ENCODE data around the gene PI4K2A.

GRCh38 chr10:97705006-97705670 lies 64.7 kb downstream of the PI4K2A start:
- no peak for TF ChIP-seq POLR2A (IDR thresholded peaks at IDR 0.05; ENCODE audit: low read depth, low read length)
- TF ChIP-seq POLR2AphosphoS5 (IDR thresholded peaks at IDR 0.05; ENCODE audit: insufficient read depth, low read depth, low read length): no peak
- TF ChIP-seq CTCF (IDR thresholded peaks at IDR 0.05; ENCODE audit: extremely low read depth in 1 of 2, insufficient read depth in 1 of 2, low read depth in 1 of 2, low read length in 2 of 2): no peak
- no peak for TF ChIP-seq EZH2 (IDR thresholded peaks at IDR 0.05; ENCODE audit: borderline replicate concordance, low read depth, low read length, severe bottlenecking)

Measured in endothelial cell of umbilical vein (primary cell).